RWPE1 (cell line): ENCODE results near the gene HS1BP3.

Experiments used
- CTCF ChIA-PET: fragments of 350-600 bp; sonication (Branson Sonifier 250); formaldehyde crosslinking; extraction: SDS; loops from one replicate; lab custom pipeline; 2021; lab: Yijun Ruan, JAX
- POLR2A ChIA-PET: fragments of 400-600 bp; formaldehyde crosslinking; extraction: SDS; loops from one replicate; lab custom pipeline; 2020; ENCODE audit warnings: antibody characterized with exemption; ENCODE audit not compliant: low non-redundant PET; lab: Yijun Ruan, JAX
- DNase-seq: peaks from one replicate; pipeline ENCODE4 v3.0.0; 2012; ENCODE audit warnings: low spot score
- H3K27ac ChIP-seq: fragments of 450-650 bp; 2 replicates; pipeline ENCODE4 v1.5.1; 2017
- CTCF ChIP-seq: fragments of 450-650 bp; conservative IDR thresholded peaks from 2 replicates; pipeline ENCODE4 v1.5.1; 2017; ENCODE audit warnings: low read depth, mild to moderate bottlenecking

HS1BP3 gene

GRCh38 chr2:20632446-20632990 is 18.4 kb downstream of the HS1BP3 start:
- H3K27ac ChIP-seq = no peak overlapping the region
- DNase-seq = no peak
- ChIA-PET POLR2A (interaction anchor here (0.6 kb wide), 1 partner anchor 193 kb away, joined by 5 read pairs; no protein-coding TSS in a partner anchor), CTCF (interaction anchor here (0.6 to 1.2 kb wide), 4 partner anchors 19 to 254 kb away, joined by 3 read pairs; no protein-coding TSS in a partner anchor)
- TF ChIP-seq CTCF = no peak

GRCh38 chr2:20631617-20632307 is 19.1 kb downstream of the HS1BP3 start:
- TF ChIP-seq CTCF = no peak
- no peak for DNase-seq
- ChIA-PET POLR2A (no interaction called here), CTCF (interaction anchor here (0.6 to 0.8 kb wide), 2 partner anchors 15 to 253 kb away, joined by 3 read pairs; no protein-coding TSS in a partner anchor)
- no peak overlapping the region for H3K27ac ChIP-seq

GRCh38 chr2:20630967-20631366 is 19.9 kb downstream of the HS1BP3 start:
- no peak overlapping the region for H3K27ac ChIP-seq
- no peak for DNase-seq
- POLR2A ChIA-PET = no interaction called here
- CTCF ChIA-PET = interaction anchor here (0.8 kb wide), 1 partner anchor 14 kb away, joined by 3 read pairs; no protein-coding TSS in a partner anchor
- no peak for TF ChIP-seq CTCF

- DNase-seq = no peak
- CTCF ChIA-PET = no interaction called here
Measured at GRCh38 chr2:20629581-20630171, 21.2 kb downstream of the HS1BP3 start.

GRCh38 chr2:20629181-20629580 is 21.7 kb downstream of the HS1BP3 start:
- no peak for DNase-seq
- no peak for TF ChIP-seq CTCF
- CTCF ChIA-PET = no interaction called here
- no peak overlapping the region; the same call in 1 of the 2 replicates for H3K27ac ChIP-seq
- POLR2A ChIA-PET = interaction anchor here (0.5 kb wide), 1 partner anchor 119 kb away, joined by 3 read pairs; no protein-coding TSS in a partner anchor

More at GRCh38 chr2:20629581-20630171, 21.2 kb downstream of the HS1BP3 start:
- no peak overlapping the region; the same call in 1 of the 2 replicates for H3K27ac ChIP-seq
- no peak for TF ChIP-seq CTCF
- POLR2A ChIA-PET = interaction anchor here (0.5 kb wide), 1 partner anchor 119 kb away, joined by 3 read pairs; no protein-coding TSS in a partner anchor

GRCh38 chr2:20627712-20628380 is 23.1 kb downstream of the HS1BP3 start:
- no peak for DNase-seq
- H3K27ac ChIP-seq = no peak overlapping the region
- ChIA-PET POLR2A (no interaction called here), CTCF (interaction anchor here (0.6 kb wide), 1 partner anchor 34 kb away, joined by 3 read pairs; no protein-coding TSS in a partner anchor)
- TF ChIP-seq CTCF = no peak
